H1 (cell line): ENCODE results near the gene ESRRB. TPM values are rescaled to one million over a fixed set of nuclear protein-coding genes. Genes with fewer than 3 reads are reported as not detected.

ENCODE experiments used
- CTCF ChIA-PET: fragments of 300-600 bp; sonication (Branson Sonifier 250); formaldehyde crosslinking; loops from one replicate; lab custom pipeline; 2021; ENCODE audit not compliant: partially characterized antibody; lab: Charles Lee
- POLR2A ChIA-PET: fragments of 300-600 bp; sonication (Branson Sonifier 250); formaldehyde crosslinking; loops from one replicate; lab custom pipeline; 2021; ENCODE audit warnings: inconsistent platforms; ENCODE audit not compliant: partially characterized antibody; lab: Charles Lee
- DNase-seq, 2 experiments: peaks; one replicate each; pipeline versions ENCODE4 v3.0.0 to v3.0.0-alpha.2; 2010 to 2022; ENCODE audit warnings: low spot score in 2 of 2, low read depth in 1 of 2, mixed read lengths in 1 of 2
- FAIRE-seq: peaks from 2 replicates; lab custom pipeline; 2011; peaks lifted over from hg19 to GRCh38; lab: Jason Lieb, UNC
- H2AFZ ChIP-seq: 2 replicates; pipeline ENCODE4 v1.8.1; 2012; ENCODE audit warnings: low read length, inconsistent platforms
- H2AK5ac ChIP-seq: 2 replicates; pipeline ENCODE4 v1.6.1; 2013; ENCODE audit warnings: low read depth, low read length
- H2BK120ac ChIP-seq: replicated peaks from 2 replicates; pipeline ENCODE3; 2013; ENCODE audit warnings: low read depth, low read length, inconsistent platforms
- H2BK12ac ChIP-seq: 2 replicates; pipeline ENCODE4 v1.6.1; 2013; ENCODE audit warnings: low read depth, low read length
- H2BK15ac ChIP-seq: 2 replicates; pipeline ENCODE4 v1.6.1; 2013; ENCODE audit warnings: low read length
- H2BK20ac ChIP-seq: 2 replicates; pipeline ENCODE4 v1.6.1; 2013; ENCODE audit warnings: low read length
- H2BK5ac ChIP-seq: 2 replicates; pipeline ENCODE4 v1.6.1; 2013; ENCODE audit warnings: low read depth, low read length
- H3K14ac ChIP-seq: 2 replicates; pipeline ENCODE4 v1.6.1; 2013; ENCODE audit warnings: inconsistent platforms; ENCODE audit not compliant: insufficient read length
- H3K18ac ChIP-seq: 2 replicates; pipeline ENCODE4 v1.6.1; 2013; ENCODE audit warnings: low read length; ENCODE audit errors: extremely low read depth
- H3K23ac ChIP-seq: 2 replicates; pipeline ENCODE4 v1.6.1; 2013; ENCODE audit warnings: inconsistent platforms; ENCODE audit not compliant: insufficient read length
- H3K23me2 ChIP-seq: 2 replicates; pipeline ENCODE4 v1.6.1; 2013; ENCODE audit warnings: low read depth, low read length
- H3K27ac ChIP-seq: 2 replicates; pipeline ENCODE4 v1.6.1; 2011; ENCODE audit warnings: low read depth, low read length, inconsistent platforms
- H3K27me3 ChIP-seq, 4 experiments: replicated peaks in 1 of 4; 1 replicate in 1 of 4; 2 replicates in 3 of 4; pipeline versions ENCODE4 v1.6.1 to v1.8.1; 2011 to 2013; ENCODE audit warnings: low read length in 3 of 4, mild to moderate bottlenecking in 3 of 4, inconsistent platforms in 2 of 4, mixed read lengths in 2 of 4, moderate library complexity in 1 of 4; ENCODE audit not compliant: control insufficient read depth in 3 of 4, insufficient read depth in 3 of 4; ENCODE audit errors: extremely low read depth in 1 of 4
- H3K36me3 ChIP-seq, 4 experiments: 2 replicates each; pipeline versions ENCODE4 v1.6.1 to v1.8.1; 2011 to 2013; ENCODE audit warnings: mild to moderate bottlenecking in 4 of 4, low read length in 3 of 4, moderate library complexity in 2 of 4, control low read depth in 1 of 4, inconsistent platforms in 1 of 4; ENCODE audit not compliant: insufficient read depth in 4 of 4, control insufficient read depth in 2 of 4
- H3K4ac ChIP-seq: replicated peaks from 2 replicates; pipeline ENCODE3; 2013; ENCODE audit warnings: low read length, low read depth, mixed read lengths, inconsistent platforms; ENCODE audit not compliant: insufficient read length
- H3K4me1 ChIP-seq, 4 experiments: replicated peaks in 1 of 4; 1 replicate in 1 of 4; 2 replicates in 3 of 4; pipeline versions ENCODE4 v1.6.1 to v1.8.1; 2011 to 2013; ENCODE audit warnings: low read length in 3 of 4, inconsistent platforms in 2 of 4, mixed read lengths in 1 of 4; ENCODE audit not compliant: insufficient read depth in 4 of 4, control insufficient read depth in 3 of 4
- H3K4me2 ChIP-seq, 2 experiments: 2 replicates each; pipeline versions ENCODE4 v1.6.1 to v1.8.1; 2011 to 2013; ENCODE audit warnings: low read depth in 2 of 2, low read length in 2 of 2, control low read depth in 1 of 2, inconsistent platforms in 1 of 2, mild to moderate bottlenecking in 1 of 2; ENCODE audit not compliant: insufficient read depth in 1 of 2
- H3K4me3 ChIP-seq, 4 experiments: fragments of 200-600, 300-600 bp in 1 of 4; sonication (generic), shearing (Covaris generic), sonication (Bioruptor Twin) in 1 of 4; 2 replicates each; pipeline versions ENCODE4 v1.5.1 to v1.8.1; 2011 to 2016; ENCODE audit warnings: low read length in 4 of 4, low read depth in 3 of 4, control low read depth in 2 of 4, inconsistent platforms in 2 of 4, mild to moderate bottlenecking in 2 of 4, mixed read lengths in 1 of 4, moderate library complexity in 1 of 4; ENCODE audit not compliant: insufficient read depth in 2 of 4; ENCODE audit errors: extremely low read depth in 1 of 4
- H3K56ac ChIP-seq: replicated peaks from 2 replicates; pipeline ENCODE3; 2013; ENCODE audit warnings: low read depth, mild to moderate bottlenecking, mixed read lengths, low read length, inconsistent platforms; ENCODE audit not compliant: insufficient read length
- H3K79me1 ChIP-seq: 2 replicates; pipeline ENCODE4 v1.6.1; 2013; ENCODE audit warnings: low read depth, low read length, control low read depth
- H3K79me2 ChIP-seq, 2 experiments: 2 replicates each; pipeline versions ENCODE4 v1.6.1 to v1.8.1; 2012 to 2013; ENCODE audit warnings: low read length in 2 of 2, mild to moderate bottlenecking in 2 of 2, inconsistent platforms in 1 of 2; ENCODE audit not compliant: insufficient read depth in 2 of 2, control insufficient read depth in 1 of 2
- H3K9ac ChIP-seq, 4 experiments: replicated peaks in 1 of 4; 1 replicate in 1 of 4; 2 replicates in 3 of 4; pipeline versions ENCODE4 v1.6.1 to v1.8.1; 2011 to 2013; ENCODE audit warnings: low read depth in 3 of 4, low read length in 3 of 4, control low read depth in 2 of 4, mild to moderate bottlenecking in 2 of 4, moderate library complexity in 2 of 4, inconsistent platforms in 1 of 4; ENCODE audit errors: extremely low read depth in 1 of 4
- H3K9me3 ChIP-seq, 2 experiments: 2 replicates each; pipeline versions ENCODE4 v1.6.1 to v1.8.1; 2012 to 2013; ENCODE audit warnings: mild to moderate bottlenecking in 2 of 2, moderate library complexity in 2 of 2, control low read depth in 1 of 2, inconsistent platforms in 1 of 2, low read depth in 1 of 2, low read length in 1 of 2, mixed read lengths in 1 of 2; ENCODE audit not compliant: insufficient read depth in 2 of 2
- H4K20me1 ChIP-seq, 2 experiments: replicated peaks in 1 of 2; 2 replicates each; pipeline versions ENCODE3 to v1.8.1; 2011 to 2013; ENCODE audit warnings: inconsistent platforms in 2 of 2, low read length in 2 of 2, mild to moderate bottlenecking in 1 of 2; ENCODE audit not compliant: insufficient read depth in 2 of 2, control insufficient read depth in 1 of 2
- H4K5ac ChIP-seq: 2 replicates; pipeline ENCODE4 v1.6.1; 2013; ENCODE audit warnings: low read length, low read depth, mixed read lengths, inconsistent platforms; ENCODE audit not compliant: insufficient read length
- H4K8ac ChIP-seq: 2 replicates; pipeline ENCODE4 v1.8.0; 2013; ENCODE audit warnings: mild to moderate bottlenecking, moderate library complexity, low read length, inconsistent platforms; ENCODE audit not compliant: insufficient read depth; ENCODE audit errors: extremely low read depth
- H4K91ac ChIP-seq: replicated peaks from 2 replicates; pipeline ENCODE3; 2013; ENCODE audit warnings: low read length, mixed read lengths, inconsistent platforms; ENCODE audit not compliant: insufficient read length
- EP300 ChIP-seq, 2 experiments: IDR thresholded peaks; 1 replicate in 1 of 2; 2 replicates in 1 of 2; pipeline ENCODE4 v1.6.1; 2011 to 2012; ENCODE audit warnings: low read depth in 2 of 2, low read length in 2 of 2, mild to moderate bottlenecking in 2 of 2, borderline replicate concordance in 1 of 2, inconsistent platforms in 1 of 2, moderate library complexity in 1 of 2
- HDAC6 ChIP-seq: IDR thresholded peaks from one replicate; pipeline ENCODE4 v1.7.1; 2012; ENCODE audit warnings: low read depth, mild to moderate bottlenecking, inconsistent platforms, low read length, moderate library complexity
- PHF8 ChIP-seq: fragments of 200-600 bp; sonication (generic); conservative IDR thresholded peaks from 2 replicates; pipeline ENCODE4 v1.7.1; 2012; ENCODE audit warnings: low read depth, mild to moderate bottlenecking, inconsistent platforms, low read length, moderate library complexity
- SUZ12 ChIP-seq: fragments of 200-600 bp; sonication (generic); IDR thresholded peaks from 2 replicates; pipeline ENCODE4 v1.6.1; 2012; ENCODE audit warnings: mild to moderate bottlenecking, inconsistent platforms, low read length, moderate library complexity, mixed read lengths
- WGBS, 2 experiments: shearing (Covaris generic) in 1 of 2; methylation state at CpG; one replicate each; pipeline versions ENCODE4 v1.1.6 to v1.1.7; 2013 to 2015; ENCODE audit warnings: low lambda C conversion rate in 2 of 2, mixed read lengths in 2 of 2, inconsistent platforms in 1 of 2, low coverage in 1 of 2, missing lambda C conversion rate in 1 of 2; ENCODE audit not compliant: insufficient replicate concordance in 2 of 2, insufficient coverage in 1 of 2, insufficient read length in 1 of 2; ENCODE audit errors: extremely low coverage in 1 of 2, missing lambda C conversion rate in 1 of 2; 5-methylcytosine and 5-hydroxymethylcytosine counted together
- polyA plus RNA-seq, 7 experiments: library from polyadenylated mRNA; depleted of rRNA in 3 of 7; stranded (reverse) in 5 of 7; unstranded in 2 of 7; fragments of >200 nt in 5 of 7; fragments of 200-250 nt in 2 of 7; gene quantifications; 1 replicate in 5 of 7; 2 replicates in 1 of 7; 4 replicates in 1 of 7; pipeline versions ENCODE4 v1.2.1 to v1.2.3, GENCODE V29; 2011 to 2013; ENCODE audit warnings: missing spikeins in 2 of 7, mixed read lengths in 2 of 7
- total RNA-seq: library from RNA; stranded (reverse); fragmentation: NEBNext Ultra II Directional; extraction: Animal tissue kit (Norgen Biotek cat#: 25700); gene quantifications from 2 replicates; pipeline ENCODE4 v1.2.1, GENCODE V29; 2021
- TF ChIP-seq, protein P1 (sequence below): IDR thresholded peaks from 2 replicates; pipeline ENCODE4 v1.6.1; 2011; ENCODE audit warnings: low read depth, mild to moderate bottlenecking, low read length; ENCODE audit not compliant: insufficient read depth

ESRRB gene
- total and polyA plus RNA-seq, 2 of the 8 experiments (the other 6 are each of a cell fraction or from before 2014, with no cell fraction given): 0.29 to 0.45 TPM

- CTCF ChIA-PET: interaction anchor here (0.6 to 3.1 kb wide), 4 partner anchors 35 to 368 kb away, joined by 3 to 12 read pairs (median 6); no protein-coding TSS in a partner anchor
Measured at GRCh38 chr14:76516884-76517283, 140.9 kb downstream of the ESRRB start.

More at GRCh38 chr14:76516884-76517283, 140.9 kb downstream of the ESRRB start:
- Histone ChIP-seq H3K4ac (no peak overlapping the region), H3K79me1 (no peaks in the 10 kb centered on the region), H3K79me2 (no peaks in the 10 kb centered on the region), H3K27me3 (no peaks in the 10 kb centered on the region)
- TF ChIP-seq PHF8: no peak
- TF ChIP-seq HDAC6: no peak
- TF ChIP-seq, protein P1, sequence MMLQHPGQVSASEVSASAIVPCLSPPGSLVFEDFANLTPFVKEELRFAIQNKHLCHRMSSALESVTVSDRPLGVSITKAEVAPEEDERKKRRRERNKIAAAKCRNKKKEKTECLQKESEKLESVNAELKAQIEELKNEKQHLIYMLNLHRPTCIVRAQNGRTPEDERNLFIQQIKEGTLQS: no peak
- TF ChIP-seq SUZ12: no peak
- no peak for TF ChIP-seq EP300 (IDR thresholded peaks at IDR 0.05; ENCODE audit: borderline replicate concordance in 1 of 2, low read depth in 2 of 2, low read length in 2 of 2)
- TF ChIP-seq, all 59 proteins: peak for 0
- H2BK5ac ChIP-seq: no peak overlapping the region
- no peak overlapping the region for H3K4me2 ChIP-seq
- H2BK20ac ChIP-seq: no peak overlapping the region
- no peak overlapping the region for H4K8ac ChIP-seq
- no peaks in the 10 kb centered on the region for H3K36me3 ChIP-seq
- H2AK5ac ChIP-seq: no peak overlapping the region
- no peak overlapping the region for H3K18ac ChIP-seq
- POLR2A ChIA-PET: no interaction called here
- FAIRE-seq: no peak
- 0 out of 4 replicates have a peak, but pooled peaks cover 0 to 4% of the 10 kb centered on the region in 2 experiments for H3K9me3 ChIP-seq
- no peaks in the 10 kb centered on the region for H3K23me2 ChIP-seq
- H3K14ac ChIP-seq: no peak overlapping the region
- H3K4me1 ChIP-seq: no peaks in the 10 kb centered on the region
- no peak overlapping the region for H2BK120ac ChIP-seq
- H3K4me3 ChIP-seq: no peak overlapping the region
- H3K23ac ChIP-seq: no peak overlapping the region
- no peak overlapping the region for H2BK12ac ChIP-seq
- H3K56ac ChIP-seq: no peak overlapping the region
- 81% methylated on average over 3 of the region's 3 CpGs; no CpG with 5 or more reads in 1 of the 2 experiments for WGBS, 2 experiments
- H3K9ac ChIP-seq: no peak overlapping the region
- H2BK15ac ChIP-seq: no peak overlapping the region
- no peak overlapping the region for H2AFZ ChIP-seq
- no peak overlapping the region for H4K91ac ChIP-seq
- H4K20me1 ChIP-seq: no peaks in the 10 kb centered on the region
- no peak for DNase-seq
- H4K5ac ChIP-seq: no peak overlapping the region
- no peak overlapping the region for H3K27ac ChIP-seq
